GM18520 (cell line): ENCODE data around the gene PSMB5.

Experiments used
- ATAC-seq: cut with Tn5 transposase; IDR thresholded peaks from one replicate; pipeline ENCODE4 v1.9.1; 2021; ENCODE audit not compliant: unreplicated experiment

PSMB5 gene

DNA sequence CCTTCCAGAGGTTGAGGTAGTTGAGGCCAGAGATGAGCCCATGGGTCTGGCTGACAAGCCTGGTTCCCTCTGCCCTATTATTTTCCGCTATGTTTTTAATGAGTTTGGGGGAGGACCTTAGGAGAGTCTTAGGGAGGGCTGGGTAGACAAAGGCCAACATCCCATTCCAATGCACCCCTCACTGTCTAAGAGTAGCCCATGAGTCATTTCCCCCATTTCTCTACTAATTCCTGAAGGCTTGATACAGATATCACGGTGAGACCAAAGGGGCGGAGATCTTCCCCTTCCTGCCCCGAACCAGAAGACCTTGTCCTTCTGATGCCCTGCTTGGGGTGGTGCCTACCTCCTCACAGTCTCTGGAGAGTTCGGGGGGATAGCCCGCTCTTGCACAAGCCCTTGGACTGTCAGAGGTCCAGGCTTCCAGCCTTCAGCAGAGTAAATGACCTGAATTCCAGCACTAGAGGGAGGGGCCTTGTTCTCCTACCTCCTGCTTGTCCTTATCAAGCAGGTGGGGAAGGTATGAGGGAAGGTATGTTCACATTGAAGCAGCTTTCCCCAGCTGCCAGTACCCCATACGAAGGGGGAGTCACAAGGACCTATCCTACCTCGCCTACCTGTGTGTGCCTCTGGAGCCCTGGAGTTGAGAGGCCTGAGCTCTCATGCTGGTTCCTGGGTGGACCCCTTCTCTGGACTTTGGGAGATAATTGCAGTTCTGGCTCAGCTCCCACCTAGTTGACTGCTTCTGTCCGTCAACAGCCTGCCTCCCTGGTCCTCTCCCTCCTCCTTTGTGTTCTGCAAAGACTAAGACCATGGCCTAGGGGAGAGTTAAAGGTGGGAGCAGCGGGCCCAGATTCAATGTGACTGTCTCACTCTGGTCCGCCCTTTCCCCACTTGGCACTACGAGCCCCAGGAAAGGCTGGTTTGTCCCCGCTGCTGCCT lies 11.0 kb upstream of the PSMB5 start:
- no peak for ATAC-seq

DNA sequence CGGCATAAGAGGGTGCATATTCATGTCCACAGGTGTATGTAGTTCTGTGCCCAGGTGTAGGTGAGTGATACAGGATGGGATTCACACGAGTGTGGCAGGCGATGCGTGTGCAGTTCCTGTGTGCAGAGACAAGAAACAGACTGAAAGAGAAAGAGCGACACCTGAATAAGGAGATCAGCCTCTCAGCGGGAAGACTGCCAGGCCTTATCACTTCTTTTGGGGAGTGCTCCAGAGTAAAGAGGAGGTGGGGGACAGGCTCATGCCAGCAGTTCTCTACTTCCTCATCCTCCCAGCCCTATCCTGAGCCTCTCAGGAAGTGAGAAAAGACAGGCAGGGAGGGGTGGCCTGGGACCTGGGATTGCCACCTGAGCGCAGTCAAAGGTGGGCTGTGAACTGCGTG lies 10.1 kb upstream of the PSMB5 start:
- no peak for ATAC-seq

DNA sequence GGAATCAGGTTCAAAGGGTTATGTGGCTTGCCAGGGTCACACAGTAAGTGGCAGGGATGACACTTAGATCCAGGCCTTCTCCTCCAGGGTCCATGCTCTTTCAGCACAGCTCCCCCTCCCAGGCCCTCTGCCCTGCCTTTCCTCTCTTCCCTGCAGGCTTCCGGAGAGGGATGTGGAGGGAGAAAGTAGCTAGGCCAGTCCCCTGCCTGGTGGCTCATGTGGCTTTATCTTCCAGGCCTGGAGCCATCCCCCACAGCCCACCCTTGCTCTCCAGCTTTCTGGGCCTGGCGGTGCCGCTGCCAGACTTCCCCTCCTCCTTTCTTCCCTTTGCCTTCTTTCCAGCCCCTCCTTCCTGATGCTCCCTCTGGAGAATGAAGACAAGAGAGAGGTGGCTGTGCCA lies 9.1 kb upstream of the PSMB5 start:
- ATAC-seq, result no peak

DNA sequence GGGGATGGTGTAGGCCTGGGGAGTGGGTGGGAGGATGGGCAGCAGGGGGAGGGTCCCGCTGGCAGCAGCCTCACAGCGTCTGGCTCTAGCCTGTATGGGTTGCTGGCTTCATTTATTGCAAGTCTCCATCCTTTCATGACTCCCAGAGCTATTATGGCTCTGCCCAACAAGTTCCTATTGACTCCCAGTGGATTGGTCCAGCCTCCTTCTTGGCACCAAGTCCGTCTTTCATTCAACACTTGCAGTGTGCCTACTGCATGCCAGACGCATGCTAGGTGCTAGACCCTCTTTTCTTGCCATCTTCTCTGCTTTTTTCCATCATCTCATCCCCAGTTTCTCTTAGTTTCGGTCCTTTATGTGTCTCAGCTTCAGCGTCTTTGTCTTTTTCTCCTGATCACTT lies 8.4 kb upstream of the PSMB5 start:
- ATAC-seq, result no peak

DNA sequence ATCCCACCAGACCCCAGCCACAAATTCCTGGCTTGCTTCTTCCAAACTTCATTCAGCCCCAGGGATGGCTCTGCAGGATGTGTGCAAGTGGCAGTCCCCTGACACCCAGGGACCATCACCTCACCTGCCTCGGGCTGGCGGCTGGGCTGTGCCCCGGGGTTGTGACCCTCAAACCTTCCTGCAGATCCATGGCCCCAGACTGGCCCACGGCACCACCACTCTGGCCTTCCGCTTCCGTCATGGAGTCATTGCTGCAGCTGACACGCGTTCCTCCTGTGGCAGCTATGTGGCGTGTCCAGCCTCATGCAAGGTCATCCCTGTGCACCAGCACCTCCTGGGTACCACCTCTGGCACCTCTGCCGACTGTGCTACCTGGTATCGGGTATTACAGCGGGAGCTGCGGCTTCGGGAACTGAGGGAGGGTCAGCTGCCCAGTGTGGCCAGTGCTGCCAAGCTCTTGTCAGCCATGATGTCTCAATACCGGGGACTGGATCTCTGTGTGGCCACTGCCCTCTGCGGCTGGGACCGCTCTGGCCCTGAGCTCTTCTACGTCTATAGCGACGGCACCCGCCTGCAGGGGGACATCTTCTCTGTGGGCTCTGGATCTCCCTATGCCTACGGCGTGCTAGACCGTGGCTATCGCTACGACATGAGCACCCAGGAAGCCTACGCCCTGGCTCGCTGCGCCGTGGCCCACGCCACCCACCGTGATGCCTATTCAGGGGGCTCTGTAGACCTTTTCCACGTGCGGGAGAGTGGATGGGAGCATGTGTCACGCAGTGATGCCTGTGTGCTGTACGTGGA lies 7.7 kb upstream of the PSMB5 start, which contains the start of gene PSMB11:
TSS of gene PSMB11 (plus strand) at position 51 of the 804 bp plus-strand sequence. CDS start at position 65, 14 bp downstream.
- no peak for ATAC-seq

DNA sequence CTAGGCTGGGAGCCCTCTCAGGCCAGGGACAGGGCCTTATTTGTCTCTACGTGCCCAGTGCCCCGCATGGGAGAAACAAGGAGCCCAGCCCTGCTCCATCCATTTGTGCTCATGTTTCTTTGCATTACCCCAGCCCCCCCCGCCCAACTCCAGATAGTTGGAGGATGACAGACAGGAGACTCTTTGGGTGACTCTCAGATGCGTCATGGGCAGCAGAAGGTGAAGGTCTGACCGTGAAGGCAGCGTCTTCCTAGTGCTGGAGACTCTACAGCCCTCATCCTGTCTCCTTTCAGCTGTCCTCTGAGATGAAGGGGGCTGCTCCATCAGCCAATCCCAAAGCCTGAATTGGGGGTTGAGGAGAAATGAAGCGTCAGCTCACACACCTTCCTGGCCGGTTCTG lies 7.0 kb upstream of the PSMB5 start:
- no peak for ATAC-seq

DNA sequence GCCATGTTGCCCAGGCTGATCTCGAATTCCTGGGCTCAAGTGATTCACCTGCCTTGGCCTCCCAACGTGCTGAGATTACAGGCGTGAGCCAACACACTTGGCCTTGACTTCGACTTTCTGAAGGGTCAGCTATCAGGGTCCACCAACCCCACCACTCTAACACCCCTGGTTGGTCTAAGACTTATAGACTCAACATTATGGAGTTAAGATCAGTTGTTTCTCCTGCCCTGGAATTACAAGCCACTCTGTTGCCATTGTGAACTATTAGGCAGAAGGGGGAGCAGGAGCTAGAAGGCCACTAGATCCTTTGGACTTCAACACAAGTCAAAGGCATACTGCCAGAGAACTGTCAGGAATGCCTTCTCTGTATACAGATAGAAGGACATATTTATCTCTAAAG lies 5.4 kb upstream of the PSMB5 start:
- no peak for ATAC-seq

DNA sequence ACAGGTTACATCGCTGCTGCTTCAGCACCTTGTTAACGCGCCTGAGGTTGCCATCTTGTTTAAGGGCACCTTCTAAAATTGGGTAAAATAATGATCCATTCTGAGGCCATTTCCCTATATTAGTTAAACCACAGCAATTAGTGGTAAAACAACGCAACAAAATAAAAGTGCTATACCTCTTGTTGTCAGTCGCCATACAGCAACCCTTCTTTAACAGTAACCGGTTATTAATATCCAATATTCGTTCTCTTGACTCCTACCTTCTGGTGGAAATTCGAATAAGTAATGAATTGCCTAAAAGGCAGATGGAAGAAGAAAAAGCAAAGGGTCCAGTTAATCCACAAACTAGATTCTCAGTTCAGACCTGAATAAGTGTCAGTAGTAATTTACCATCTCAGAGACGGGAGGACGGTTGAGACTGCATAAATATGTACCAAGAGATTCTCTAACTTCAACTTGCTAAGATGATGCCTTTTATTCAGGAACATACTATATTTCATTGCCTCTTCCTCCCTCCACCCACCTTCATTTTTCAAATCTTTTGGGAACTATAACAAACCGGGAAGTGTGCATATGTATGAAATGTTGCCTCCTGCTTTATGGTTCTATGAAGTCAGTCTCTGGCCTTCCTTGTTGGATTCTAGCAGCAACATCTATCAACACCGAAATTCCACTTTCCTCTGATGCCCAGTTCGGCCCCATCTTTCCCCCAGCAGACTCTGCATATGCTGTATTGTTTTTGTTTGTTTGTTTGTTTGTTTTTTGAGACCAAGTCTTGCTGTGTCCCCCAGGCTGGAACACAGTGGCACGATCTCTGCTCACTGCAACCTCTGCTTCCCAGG lies 824 bp upstream of the PSMB5 start:
- no peak for ATAC-seq

DNA sequence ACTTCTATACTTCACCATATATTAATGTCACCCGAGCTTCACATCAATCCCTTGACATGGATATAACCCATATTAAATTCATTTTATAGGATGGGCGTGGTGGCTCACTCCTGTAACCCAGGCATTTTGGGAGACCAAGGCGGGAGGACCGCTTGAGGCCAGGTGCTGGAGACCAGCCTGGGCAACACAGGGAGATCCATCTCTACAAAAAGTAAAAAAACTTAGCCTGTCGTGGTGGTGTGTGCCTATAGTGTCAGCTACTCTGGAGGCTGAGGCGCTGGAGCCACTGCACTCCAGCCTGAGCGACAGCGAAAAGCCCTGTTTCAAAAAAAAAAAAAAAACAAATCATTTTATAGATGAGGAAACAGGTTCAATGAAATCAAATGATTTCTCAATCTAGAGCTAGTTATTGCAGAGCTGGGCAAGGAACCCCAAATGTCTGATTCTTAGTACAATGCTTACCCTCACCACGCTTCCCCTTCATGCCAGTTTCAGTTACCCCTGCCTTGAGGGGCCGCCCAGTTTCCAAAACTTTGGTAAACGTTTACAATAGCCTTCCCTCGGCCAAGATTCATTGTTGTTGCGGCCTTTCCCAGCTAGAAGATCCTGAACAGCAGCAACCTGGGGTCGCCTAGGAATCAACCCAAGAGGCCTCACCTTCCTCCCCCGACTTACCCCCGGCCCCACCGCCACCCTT lies 751 bp downstream of the PSMB5 start:
- ATAC-seq, result no peak

DNA sequence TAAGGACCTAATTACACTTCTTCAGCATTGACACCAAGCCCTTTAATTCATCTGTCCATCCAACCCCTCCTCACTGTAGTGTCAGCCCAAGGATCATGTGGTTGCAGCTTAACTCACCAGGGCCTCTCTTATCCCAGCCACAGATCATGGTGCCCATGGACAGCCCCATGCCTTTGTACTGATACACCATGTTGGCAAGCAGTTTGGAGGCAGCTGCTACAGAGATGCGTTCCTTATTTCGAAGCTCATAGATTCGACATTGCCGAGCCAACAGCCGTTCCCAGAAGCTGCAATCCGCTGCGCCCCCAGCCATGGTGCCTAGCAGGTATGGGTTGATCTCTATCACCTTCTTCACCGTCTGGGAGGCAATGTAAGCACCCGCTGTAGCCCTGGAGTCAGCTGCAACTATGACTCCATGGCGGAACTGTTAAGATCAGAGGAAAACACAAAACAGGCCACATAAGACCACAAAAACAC lies 1.4 kb downstream of the PSMB5 start:
- ATAC-seq, result no peak

DNA sequence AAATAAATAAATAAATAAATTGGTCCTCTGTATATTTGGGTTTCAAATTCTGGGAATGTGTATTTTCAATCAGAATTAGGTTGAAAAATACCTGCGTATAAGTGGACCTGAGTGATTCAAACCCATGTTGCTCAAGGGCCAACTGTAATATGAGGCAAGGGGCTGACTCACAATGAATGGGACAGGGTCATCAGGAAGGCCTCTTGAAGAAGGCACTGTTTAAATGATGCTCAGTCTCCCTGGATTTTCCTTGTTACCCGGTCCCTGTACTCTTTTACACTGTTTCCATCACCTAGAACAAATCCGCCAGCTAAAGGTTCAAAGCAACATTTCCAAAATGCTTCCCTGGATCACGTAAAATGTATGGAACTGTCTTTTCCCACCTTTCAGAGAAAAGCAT lies 3.8 kb downstream of the PSMB5 start:
- no peak for ATAC-seq

DNA sequence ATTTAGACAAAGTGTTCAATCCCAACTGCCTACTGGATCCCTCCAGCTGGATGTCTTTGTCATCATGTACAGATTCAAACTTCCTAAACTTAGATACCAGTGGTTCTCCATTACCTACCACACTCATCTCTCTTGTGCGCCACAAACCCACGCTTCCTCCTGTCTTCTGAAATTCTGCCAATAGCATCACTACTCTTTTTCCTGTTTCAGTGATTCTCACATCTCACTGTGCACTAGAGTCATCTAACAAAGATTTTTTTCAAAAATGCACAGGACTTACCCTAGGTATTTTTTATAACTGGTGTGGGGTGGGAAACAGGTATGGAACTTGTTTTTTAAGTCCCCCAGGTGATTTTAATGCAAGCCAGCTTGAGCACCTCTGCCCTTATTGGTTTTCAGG lies 5.9 kb downstream of the PSMB5 start:
- ATAC-seq, result no peak

DNA sequence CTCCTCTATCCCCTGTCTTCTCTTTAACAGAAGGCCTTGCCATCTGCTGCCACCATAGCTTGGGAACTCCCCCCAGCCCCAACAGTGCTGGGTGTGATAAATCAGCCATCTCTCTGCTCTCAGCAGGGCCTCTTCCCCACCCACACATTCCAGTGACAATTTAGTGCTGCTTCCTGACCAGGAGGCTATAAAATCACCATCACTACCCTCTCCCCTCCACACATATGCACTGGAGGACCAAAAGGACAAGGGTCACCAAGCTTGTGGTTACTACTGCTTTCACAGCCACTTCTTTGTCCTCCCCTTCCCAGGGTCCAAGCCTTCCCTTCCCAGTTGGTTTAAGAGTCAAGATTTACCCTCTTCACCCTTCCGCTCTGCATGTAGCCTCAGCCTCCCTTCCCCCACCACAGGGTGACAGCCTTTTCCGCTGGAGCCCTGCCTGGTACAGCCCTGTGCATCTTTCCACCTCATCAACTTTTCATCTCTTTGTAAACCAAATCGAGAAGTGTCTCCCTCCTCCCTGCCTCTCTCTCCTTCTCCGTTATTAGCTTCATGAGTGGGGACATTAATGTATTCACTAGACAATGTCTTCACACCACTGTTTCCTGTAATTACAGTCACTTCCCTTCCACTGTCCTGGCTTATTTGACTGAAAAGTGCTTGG lies 9.4 kb downstream of the PSMB5 start:
- no peak for ATAC-seq

DNA sequence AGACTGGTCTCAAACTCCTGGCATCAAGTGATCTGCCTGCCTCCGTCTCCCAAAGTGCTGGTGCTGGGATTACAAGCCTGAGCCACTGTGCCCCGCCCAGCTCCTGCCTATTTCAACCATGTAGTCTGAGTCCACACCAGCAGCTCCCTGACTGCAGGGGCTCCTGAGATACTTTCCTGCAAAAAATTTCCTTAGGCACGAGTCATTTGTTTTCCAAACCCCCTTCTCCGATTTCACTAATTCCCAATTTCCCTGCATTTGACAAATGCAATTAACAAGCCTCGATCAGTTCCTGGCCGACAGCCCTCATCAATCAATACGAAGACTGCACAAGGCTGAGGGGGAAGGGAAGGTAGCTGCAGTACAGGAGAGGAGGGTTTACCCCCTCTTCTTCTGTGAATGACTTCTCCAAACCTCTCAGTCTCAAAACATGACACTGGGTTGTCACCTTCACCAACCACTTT lies 10.1 kb downstream of the PSMB5 start:
- ATAC-seq, result no peak

DNA sequence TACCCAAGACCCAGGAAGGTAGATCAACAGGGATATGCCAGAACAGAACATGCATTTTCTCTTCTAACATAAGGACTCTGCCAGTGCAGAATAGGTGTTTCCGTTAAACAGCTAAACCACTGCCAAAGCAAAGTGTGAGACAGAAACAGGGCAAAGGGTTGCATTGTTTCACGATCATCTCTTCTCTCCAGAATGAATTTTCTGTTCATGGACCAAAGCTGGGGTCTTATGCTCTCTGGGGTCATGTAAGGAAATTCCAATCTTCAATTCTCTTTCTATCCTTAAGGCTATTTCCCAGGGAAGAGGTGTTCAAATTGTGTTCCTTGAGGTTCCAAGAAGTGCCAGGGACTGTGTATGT lies 10.9 kb downstream of the PSMB5 start:
- ATAC-seq, result no peak

DNA sequence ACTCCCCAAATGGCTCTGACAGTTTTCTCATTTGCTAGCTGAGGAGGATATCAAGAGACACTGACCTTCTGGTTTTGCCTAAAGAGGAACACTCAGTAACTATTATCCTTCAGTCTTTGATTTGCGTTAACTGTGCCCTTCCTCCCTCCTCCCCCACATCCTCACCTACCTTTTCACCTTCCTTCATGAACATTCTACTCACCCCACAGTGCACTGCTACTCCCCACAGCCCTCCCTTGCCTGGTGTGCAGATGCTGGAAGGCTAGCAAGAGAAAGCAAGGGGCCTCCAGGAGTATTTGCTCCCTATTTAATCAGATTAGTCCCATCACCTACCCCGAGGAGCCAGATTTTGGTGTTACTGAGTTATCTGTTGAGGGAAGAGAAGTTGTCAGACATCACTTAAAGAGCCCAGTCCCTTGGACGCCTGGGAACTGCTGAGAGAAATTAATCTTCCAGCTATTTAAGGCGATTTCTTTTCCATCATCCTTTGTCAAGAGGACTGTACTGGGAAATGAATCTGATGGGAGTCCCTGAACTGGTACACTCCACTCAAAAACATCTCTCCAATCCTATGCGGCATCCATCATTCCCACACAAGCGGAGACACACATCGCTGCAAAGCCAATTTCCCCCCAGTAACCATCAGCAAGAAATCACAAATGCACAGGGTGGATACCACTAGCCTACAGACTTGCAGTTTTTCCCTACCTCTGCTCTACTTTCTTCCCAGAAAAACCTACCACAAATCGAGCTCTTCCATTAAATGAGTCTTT lies 11.5 kb downstream of the PSMB5 start:
- no peak for ATAC-seq

DNA sequence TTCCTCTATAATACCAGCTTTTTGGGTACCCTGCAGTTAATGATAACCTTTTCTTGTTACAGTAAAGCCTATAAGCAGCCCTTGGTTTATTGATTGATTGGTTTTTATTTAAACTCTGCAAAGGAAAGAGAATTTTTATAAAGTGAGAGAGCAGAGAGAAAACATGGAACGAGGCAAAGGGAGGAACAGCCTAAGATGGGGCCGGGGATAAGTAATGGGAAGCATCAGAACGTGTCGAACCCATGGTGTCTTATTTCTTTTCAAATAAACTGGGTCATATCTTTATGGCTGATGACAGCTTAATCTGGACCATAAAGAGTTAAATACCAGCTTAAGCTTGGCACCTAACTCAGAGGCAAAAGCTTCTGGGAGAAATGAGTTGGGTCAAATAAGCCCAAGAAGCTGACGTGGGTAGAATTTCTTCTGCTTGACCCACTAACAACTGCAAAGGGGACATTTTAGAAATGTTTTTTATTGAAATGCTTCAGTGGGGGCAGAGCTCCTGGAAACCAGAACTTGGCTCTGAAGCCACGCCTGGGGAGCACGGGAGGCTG lies 12.7 kb downstream of the PSMB5 start:
- ATAC-seq, result no peak

DNA sequence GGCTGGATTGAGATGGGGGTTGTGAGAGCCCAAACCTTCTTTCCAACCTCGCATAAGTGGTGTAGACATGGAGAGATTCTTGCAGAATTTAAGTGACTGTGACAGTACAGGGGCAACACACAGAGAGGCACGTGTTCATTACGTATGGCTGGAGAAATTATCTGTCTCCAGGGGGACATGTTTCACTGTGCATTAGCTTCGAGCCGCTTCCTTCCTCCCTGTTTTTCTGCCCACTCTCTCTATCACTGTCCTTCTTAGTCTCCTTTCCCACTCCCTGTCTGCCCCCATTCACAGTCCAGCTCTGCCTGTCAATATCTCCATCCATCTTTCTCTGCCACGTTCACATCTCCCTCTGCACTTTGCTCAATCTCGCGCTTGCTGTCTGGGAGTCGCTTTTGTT lies 13.3 kb downstream of the PSMB5 start:
- ATAC-seq, result no peak
